Tibial artery (tissue), 4 donors: Measurements from ENCODE around the gene ZBTB45.
A peak's percentile ranks its signal among the peaks of the same experiment; 100 is the strongest.

Source experiments
- DNase-seq, 2 donors: peaks; one replicate each; pipeline ENCODE4 v3.0.0-alpha.2; 2019
- H3K27ac ChIP-seq, 2 donors: fragments of 200-600 bp; sonication (generic) in 1 of 2; 1 replicate in 1 of 2; 2 replicates in 1 of 2; pipeline ENCODE4 v1.5.1; 2018 to 2019; ENCODE audit warnings: mild to moderate bottlenecking in 1 of 2
- H3K27me3 ChIP-seq, 2 donors: fragments of 200-600 bp; sonication (generic) in 1 of 2; one replicate each; pipeline versions ENCODE4 v1.5.1 to v1.6.0; 2016 to 2019
- H3K36me3 ChIP-seq, 3 donors: fragments of 200-600 bp; sonication (generic) in 2 of 3; one replicate each; pipeline ENCODE4 v1.5.1; 2016 to 2019; ENCODE audit warnings: mild to moderate bottlenecking in 2 of 3
- H3K4me1 ChIP-seq, 4 donors: fragments of 200-600 bp; sonication (generic) in 2 of 4; 1 replicate in 3 of 4; 2 replicates in 1 of 4; pipeline ENCODE4 v1.5.1; 2016 to 2019
- H3K4me3 ChIP-seq, 2 donors: fragments of 200-600 bp; sonication (generic) in 1 of 2; 1 replicate in 1 of 2; 2 replicates in 1 of 2; pipeline ENCODE4 v1.5.1; 2018 to 2019; ENCODE audit warnings: mild to moderate bottlenecking in 2 of 2
- H3K9me3 ChIP-seq, 3 donors: fragments of 200-600 bp; sonication (generic) in 1 of 3; one replicate each; pipeline ENCODE4 v1.5.1; 2016 to 2019
- intact Hi-C: fragments of 100-400 bp; cut with DNase I; formaldehyde crosslinking; loops from one replicate; pipeline ENCODE4 v1.15.0; 2023; ENCODE audit warnings: low total_unique reads
- TF ChIP-seq, protein P1 (sequence below), 2 experiments: fragments of 200-600 bp in 1 of 2; fragments of 450-650 bp in 1 of 2; IDR thresholded peaks; one replicate each; pipeline ENCODE4 v1.5.1; 2017 to 2019; ENCODE audit warnings: antibody characterized with exemption in 2 of 2, mild to moderate bottlenecking in 1 of 2, moderate library complexity in 1 of 2

ZBTB45 gene

DNA sequence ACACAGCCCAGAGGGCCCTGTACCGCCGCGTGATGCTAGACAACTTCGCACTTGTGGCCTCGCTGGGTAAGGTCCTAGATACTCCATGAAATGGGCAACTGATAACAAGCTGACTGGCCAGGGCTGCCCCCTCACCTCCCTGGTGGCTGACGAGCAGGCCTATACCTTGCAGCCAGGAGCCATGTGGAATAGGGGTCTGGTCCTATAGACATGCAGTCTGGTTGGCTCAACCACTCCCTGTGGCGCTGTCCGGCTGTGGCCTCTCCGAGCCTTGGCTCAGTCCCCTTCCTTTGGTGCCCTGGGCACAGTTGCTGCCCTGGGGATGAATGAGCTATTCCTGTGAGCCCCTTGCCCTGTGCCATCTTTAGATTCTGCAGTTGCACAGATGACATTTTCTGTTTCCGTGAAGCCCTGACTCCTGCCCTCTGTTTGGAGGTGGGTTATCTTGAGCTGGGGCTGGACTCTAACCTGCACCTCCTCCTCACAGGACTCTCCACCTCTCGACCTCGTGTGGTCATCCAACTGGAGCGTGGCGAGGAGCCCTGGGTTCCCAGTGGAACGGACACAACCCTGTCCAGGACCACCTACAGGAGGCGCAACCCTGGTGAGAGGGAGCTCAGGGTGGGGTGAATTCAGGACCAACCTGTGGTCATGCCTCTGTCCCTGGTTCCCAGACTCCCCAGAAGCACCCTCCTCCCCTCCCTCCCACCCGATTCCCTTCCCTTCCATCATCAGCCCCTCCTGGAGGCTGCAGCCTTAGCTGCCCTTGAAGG lies 50.2 kb downstream of the ZBTB45 start:
- Histone ChIP-seq H3K27ac (no peak overlapping the region), H3K4me1 (peaks cover 0 to 25% (median 16%) of the 10 kb centered on the region in 4 donors), H3K9me3 (no peaks in the 10 kb centered on the region), H3K4me3 (no peak overlapping the region), H3K27me3 (no peaks in the 10 kb centered on the region), H3K36me3 (peaks cover 10 to 48% (median 35%) of the 10 kb centered on the region in 3 donors)
- TF ChIP-seq, protein P1, sequence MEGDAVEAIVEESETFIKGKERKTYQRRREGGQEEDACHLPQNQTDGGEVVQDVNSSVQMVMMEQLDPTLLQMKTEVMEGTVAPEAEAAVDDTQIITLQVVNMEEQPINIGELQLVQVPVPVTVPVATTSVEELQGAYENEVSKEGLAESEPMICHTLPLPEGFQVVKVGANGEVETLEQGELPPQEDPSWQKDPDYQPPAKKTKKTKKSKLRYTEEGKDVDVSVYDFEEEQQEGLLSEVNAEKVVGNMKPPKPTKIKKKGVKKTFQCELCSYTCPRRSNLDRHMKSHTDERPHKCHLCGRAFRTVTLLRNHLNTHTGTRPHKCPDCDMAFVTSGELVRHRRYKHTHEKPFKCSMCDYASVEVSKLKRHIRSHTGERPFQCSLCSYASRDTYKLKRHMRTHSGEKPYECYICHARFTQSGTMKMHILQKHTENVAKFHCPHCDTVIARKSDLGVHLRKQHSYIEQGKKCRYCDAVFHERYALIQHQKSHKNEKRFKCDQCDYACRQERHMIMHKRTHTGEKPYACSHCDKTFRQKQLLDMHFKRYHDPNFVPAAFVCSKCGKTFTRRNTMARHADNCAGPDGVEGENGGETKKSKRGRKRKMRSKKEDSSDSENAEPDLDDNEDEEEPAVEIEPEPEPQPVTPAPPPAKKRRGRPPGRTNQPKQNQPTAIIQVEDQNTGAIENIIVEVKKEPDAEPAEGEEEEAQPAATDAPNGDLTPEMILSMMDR (IDR thresholded peaks at IDR 0.05) = no peak
- intact Hi-C loops = no loop called here
- no peak for DNase-seq

DNA sequence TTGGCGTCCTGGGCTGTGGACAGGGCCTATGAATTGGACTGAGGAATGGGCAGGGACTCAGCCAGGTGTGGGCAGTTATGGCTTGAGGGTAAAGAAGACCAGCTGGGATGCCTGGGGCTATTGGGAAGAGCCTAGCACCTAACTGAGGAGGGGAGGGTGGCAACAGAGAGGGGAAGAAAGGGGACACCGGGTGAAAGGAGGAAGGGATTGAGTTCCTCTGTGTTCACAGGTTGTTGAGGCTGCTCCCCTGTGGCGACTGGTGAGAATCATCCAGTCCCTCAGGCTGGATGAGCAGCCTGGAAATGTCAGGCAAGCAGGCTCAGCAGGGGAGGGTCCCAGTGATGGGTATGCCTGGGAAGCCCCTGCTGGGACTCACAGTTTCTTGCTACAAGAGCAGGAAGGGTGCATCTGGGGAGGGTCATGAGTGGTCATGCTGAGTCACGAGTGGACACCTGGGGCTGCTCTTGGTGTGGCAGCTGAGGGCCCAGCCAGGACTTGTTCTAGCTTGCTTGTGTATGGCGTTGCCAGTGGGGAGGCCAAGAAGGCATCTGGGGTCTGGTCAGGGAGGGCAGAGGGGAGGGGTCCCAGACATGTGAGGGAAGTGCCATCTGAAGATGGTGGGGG lies 51.3 kb downstream of the ZBTB45 start:
- TF ChIP-seq, protein P1 (IDR thresholded peaks at IDR 0.05) = no peak
- Histone ChIP-seq H3K27ac (no peak overlapping the region), H3K4me3 (peak overlapping the region; percentile 75 to 92), H3K27me3 (no peaks in the 10 kb centered on the region), H3K9me3 (no peaks in the 10 kb centered on the region), H3K36me3 (peaks cover 10 to 43% (median 35%) of the 10 kb centered on the region in 3 donors), H3K4me1 (peaks cover 0 to 25% (median 16%) of the 10 kb centered on the region in 4 donors)
- intact Hi-C loops = no loop called here
- no peak for DNase-seq

DNA sequence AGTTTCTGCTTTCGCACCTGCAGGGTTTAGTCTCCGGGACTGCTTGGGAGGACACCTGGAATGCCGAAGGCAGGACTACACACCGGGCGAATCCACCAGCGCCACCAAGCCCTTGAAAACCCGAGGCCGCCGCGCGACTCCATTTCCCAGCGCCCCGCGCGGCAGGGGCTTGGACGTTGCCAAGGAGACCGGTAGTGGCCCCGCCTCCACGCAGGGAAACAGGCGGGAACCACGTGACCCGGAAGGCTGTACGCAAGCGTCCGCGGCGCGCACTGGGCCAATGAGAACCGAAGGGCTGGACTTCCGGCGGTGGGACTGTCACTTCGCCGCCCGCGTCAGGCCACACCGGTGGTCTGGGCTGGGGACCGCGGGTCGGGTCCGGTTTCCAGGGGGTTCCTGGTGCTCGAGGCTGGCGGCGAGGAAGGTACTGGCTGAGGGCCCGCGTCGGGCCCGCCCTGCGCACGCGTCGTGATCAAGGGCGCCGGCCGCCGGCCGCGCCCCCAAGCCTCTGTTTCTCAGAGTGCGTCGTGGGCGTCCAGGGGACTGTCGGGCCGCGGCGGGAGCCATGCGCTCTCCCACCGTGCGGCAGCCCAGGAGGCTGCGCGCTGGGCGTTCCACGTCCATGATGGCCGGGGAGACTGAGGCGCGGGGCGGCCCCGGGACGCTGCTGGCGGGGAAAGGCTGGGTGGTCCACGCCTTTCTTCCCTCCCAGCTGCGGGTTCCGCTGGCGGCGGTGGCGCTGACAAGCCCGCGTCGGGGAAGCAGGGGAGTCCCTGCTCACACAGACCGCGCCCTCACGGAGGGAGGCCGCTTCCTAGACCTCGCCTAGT lies 52.6 kb downstream of the ZBTB45 start, which contains the start of gene ZNF324:
Gene ZNF324, plus strand, starts transcription at position 321 of the 830 bp plus-strand sequence. CDS start 2,106 bp downstream, outside the sequence.
- Histone ChIP-seq H3K27me3 (no peaks in the 10 kb centered on the region), H3K4me1 (peaks cover 0 to 25% (median 16%) of the 10 kb centered on the region in 4 donors), H3K9me3 (no peaks in the 10 kb centered on the region), H3K27ac (peak within 1 kb of the TSS; percentile 79 to 81), H3K4me3 (peak within 1 kb of the TSS; percentile 75 to 92), H3K36me3 (peaks cover 5 to 29% (median 24%) of the 10 kb centered on the region in 3 donors)
- peak; percentile 98 for DNase-seq
- intact Hi-C loops = no loop called here
- TF ChIP-seq, protein P1 (IDR thresholded peaks at IDR 0.05) = no peak

DNA sequence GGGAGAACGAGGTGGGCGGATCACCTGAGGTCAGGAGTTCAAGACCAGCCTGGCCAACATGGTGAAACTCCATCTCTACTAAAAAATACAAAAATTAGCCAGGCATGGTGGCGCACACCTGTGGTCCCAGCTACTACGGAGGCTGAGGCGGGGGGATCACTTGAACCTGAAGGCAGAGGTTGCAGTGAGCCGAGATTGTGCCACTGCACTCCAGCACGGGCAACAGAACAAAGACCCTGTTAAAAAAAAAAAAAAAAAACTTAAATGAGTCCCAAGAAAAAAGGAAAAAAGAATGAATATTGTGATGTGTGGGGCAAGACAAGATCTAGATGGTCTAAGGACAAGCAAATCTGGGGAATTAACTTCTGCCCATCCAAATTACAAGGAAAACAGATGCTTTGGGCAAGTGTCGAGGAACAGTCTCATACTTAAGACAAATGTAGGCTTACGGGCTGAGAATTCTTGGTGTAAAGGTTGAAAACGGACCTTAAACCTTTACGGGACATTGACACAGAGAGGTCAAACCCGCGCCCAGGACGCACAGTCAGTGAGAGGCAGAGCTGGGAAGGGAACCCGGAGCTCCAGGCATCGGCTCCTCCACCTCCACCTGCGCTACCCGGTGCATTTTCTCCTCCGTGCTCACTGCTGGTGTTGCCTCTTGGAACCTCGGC lies 53.4 kb downstream of the ZBTB45 start:
- peak overlapping the region; percentile 75 to 92 for H3K4me3 ChIP-seq
- TF ChIP-seq, protein P1 (IDR thresholded peaks at IDR 0.05) = no peak
- intact Hi-C loops = no loop called here

More for the DNA sequence above, 53.4 kb downstream of the ZBTB45 start:
- Histone ChIP-seq H3K4me1 (peaks cover 0 to 25% (median 16%) of the 10 kb centered on the region in 4 donors), H3K36me3 (peaks cover 0 to 22% (median 20%) of the 10 kb centered on the region in 3 donors), H3K9me3 (no peaks in the 10 kb centered on the region), H3K27ac (peak overlapping the region in 1 of 2 donors; percentile 79), H3K27me3 (no peaks in the 10 kb centered on the region)
- DNase-seq = no peak
